ENCODE results near the gene CETN1.

Gene CETN1

DNA sequence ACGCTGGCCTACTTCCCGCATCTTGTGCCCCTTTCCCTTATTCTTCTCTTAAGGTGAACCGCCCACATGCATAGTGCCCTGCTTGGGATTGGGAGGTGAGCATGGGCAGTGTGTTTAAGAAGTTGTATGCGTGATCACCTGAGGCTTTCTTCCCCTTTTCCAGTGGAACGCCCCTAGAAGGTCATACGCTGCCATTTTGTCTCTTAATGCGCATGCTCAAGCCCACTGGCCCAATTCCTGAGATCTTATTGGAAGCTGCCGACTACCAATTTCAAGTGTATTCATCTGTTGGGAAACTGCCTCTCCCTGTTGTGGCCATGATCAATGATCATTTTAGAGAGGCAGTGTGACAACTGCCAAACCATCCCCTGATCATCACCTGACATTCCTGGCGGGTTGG is 3.3 kb upstream of the CETN1 start:
- no peak for DNase-seq (ENCODE audit: low read depth in 2 of 2)

GRCh38 chr18:577643-578375 is 2.4 kb upstream of the CETN1 start:
- DNase-seq (ENCODE audit: low read depth in 2 of 2): no peak

DNA sequence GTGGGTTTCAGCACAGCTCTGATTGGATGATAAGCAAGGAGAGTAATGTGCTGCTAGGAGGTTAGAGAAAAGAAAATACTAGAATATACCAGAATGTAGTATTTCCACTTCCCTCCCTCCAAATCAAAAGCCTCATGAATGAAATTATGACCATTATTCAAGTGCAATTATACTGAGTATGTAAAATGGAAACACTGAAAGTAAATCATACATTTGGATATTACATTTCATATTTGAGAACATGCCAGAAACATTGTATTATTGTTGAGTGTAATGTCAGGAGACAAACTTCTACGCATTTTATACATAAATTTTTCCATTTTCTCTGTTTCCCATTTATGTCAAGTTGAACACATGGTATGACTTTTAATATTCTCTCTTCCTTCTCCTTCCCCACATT is 942 bp upstream of the CETN1 start:
- no peak for DNase-seq (ENCODE audit: low read depth in 2 of 2)

DNA sequence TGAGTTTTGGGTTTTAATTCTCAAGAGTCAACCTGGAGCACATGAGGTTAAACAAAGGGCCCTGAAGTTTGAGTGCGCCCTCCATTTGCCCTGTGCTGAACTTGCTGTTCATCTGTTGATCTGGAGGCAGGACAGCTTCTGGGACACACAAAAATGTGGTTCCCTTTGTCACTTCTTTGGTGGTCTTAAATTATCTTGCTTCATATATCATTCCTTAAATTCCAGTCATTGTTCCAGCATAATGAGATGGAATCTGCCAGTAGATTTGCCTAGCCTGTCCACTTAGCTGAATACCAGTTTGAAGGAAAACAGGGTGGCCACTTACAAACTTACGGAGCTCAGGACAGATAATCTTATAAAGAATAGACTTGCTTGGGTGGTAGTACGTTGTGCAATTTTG is 916 bp downstream of the CETN1 start:
- DNase-seq (ENCODE audit: low read depth in 2 of 2): no peak

DNA sequence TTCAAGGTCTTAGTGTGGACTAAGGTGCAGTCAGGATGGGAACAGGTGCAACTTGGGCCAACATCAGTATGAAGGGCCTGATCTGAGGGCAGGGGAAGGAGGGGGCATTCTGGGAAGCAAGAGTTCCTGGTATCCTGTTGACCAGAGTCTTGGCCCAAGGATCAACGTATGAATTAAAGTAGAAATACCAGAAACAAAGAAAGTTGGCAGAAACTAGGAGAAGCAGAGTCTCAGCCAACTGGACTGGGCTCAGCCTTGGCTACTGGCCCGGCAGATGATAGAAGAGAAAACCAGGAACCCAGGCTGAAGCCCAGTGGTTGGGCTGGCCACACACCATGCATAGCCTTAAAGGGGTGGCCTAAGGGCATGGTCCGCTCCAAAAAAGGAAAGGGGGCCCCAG is 2.3 kb downstream of the CETN1 start:
- no peak for DNase-seq (ENCODE audit: low read depth in 2 of 2)

GRCh38 chr18:595068-595467 is 14.9 kb downstream of the CETN1 start:
- DNase-seq (ENCODE audit: low read depth in 2 of 2): no peak

DNA sequence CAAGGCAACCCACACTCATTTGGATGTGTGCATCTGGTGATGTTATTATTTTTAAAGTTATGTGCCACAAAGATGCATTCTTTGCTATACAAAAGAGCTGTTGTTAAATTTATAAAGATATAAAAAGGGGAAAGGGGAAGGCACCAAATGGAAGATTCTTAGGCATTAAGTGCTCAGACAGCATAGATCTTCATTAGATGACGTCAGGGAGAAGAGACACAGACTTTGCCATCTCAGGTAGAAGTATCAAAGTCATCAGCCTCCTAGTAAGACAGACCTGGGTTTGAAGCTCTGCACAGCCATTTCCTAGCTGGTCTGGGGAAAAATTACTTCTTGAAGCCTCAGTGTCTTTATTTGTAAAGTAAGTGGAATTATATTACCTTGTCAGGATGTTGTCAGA is 15.4 kb downstream of the CETN1 start:
- DNase-seq (ENCODE audit: low read depth in 2 of 2): no peak

- DNase-seq (ENCODE audit: low read depth in 2 of 2): no peak
Observed at GRCh38 chr18:596288-596881, 16.2 kb downstream of the CETN1 start.

GRCh38 chr18:598124-598589 is 18.0 kb downstream of the CETN1 start:
- DNase-seq (ENCODE audit: low read depth in 2 of 2): no peak

GRCh38 chr18:600107-600506 is 19.9 kb downstream of the CETN1 start:
- DNase-seq (ENCODE audit: low read depth in 2 of 2): no peak

DNA sequence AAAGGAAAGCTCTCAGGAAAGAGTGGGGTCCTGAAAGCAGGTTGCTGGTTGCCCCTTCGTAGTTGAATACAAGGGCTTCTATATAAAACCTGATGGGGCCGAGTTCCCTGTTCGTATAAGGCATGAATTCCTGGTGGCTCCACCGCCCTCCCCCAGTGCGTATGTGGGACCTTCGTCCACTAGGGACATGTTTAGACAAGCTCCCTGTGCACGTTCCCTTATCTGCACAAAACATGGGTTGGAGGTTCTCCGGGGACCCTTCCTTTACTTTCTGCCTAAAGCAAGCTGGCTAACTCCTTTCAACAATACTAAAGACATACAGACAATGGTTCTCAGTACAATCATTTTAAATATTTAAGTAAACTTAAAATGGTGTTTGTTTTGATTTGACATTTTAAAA is 24.6 kb downstream of the CETN1 start:
- DNase-seq (ENCODE audit: low read depth in 2 of 2): no peak

DNA sequence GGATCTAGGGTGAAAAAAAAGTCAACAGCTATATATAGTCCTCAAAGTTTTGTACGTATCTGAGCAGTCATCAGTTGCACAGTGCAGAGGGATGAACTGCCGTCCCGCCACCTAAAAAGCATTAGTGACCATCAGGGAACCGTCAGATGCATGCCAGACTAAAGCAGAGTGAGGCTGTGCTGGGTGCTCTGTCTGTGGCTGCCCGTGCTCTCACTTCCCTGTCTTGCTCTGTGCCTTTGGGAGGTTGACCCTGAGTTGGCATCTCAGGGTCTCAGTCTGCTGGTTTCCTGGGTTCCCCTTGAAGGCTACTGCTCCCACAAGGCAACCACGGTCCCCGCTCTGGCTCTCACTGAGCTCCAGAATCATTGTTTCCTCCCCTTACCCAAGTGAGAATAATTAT is 27.8 kb downstream of the CETN1 start:
- DNase-seq (ENCODE audit: low read depth in 2 of 2): no peak

DNA sequence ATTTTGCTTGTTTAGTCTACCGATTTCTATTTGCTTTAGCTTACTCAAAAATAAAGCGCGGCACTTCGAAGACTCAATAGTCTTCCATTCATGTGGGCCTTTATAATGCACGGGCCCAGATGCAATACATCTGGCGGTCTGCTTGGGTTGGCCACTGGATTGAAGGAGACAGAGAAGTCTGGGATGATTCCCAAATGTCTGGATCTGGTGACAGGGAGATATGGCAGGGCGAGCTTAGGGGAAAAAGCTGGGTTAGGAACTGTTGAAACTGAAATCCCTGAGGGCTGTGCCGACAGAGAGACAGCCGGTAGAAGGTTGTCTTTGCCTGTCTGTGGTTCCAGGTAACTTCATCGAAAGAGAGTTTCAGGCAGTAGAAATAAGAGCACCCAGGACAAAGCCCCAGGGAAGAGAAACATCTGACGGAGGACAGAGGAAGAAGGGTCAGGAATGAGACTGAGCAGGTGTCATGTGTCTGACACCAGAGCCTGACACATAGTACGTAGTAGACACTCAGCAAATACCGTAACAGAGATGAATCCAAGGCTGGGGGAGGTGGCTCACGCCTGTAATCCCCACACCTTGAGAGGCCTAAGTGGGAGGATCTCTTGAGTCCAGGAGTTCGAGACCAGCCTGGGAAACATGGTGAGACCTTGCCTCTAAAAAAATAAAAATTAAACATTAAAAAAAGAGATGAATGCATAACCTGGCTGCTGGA is 30.2 kb downstream of the CETN1 start:
- no peak for DNase-seq (ENCODE audit: low read depth in 2 of 2)

DNA sequence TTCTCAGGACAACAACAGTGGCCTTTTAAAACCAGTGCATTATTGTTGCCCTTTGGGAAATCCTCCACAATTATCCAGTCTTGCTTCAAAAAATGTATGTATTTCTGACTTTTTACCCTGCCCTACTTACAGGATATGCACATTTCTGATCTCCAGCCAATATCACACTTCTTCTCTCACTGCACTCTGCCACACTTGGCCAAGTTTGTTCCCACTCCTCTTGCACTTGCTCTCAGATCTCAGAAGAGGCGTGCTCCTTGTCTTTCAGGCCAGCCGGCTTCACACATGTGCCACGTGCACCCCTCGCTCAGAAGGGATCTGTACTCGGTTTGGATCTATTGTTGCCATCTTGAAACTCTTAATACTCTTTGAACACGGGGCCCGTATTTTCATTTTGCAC is 32.0 kb downstream of the CETN1 start:
- DNase-seq (ENCODE audit: low read depth in 2 of 2): no peak

- no peak for DNase-seq (ENCODE audit: low read depth in 2 of 2)
Observed at GRCh38 chr18:614193-614592, 34.0 kb downstream of the CETN1 start.

GRCh38 chr18:615092-615521 is 34.9 kb downstream of the CETN1 start:
- DNase-seq (ENCODE audit: low read depth in 2 of 2): no peak

- DNase-seq (ENCODE audit: low read depth in 2 of 2): no peak
Observed at GRCh38 chr18:615773-616172, 35.6 kb downstream of the CETN1 start.

- no peak for DNase-seq (ENCODE audit: low read depth in 2 of 2)
Observed at GRCh38 chr18:616380-616995, 36.3 kb downstream of the CETN1 start.

GRCh38 chr18:617970-618504 is 37.9 kb downstream of the CETN1 start:
- DNase-seq (ENCODE audit: low read depth in 2 of 2): no peak

- no peak for DNase-seq (ENCODE audit: low read depth in 2 of 2)
Observed at GRCh38 chr18:618618-619017, 38.4 kb downstream of the CETN1 start.

GRCh38 chr18:621291-622043 is 41.3 kb downstream of the CETN1 start:
- DNase-seq (ENCODE audit: low read depth in 2 of 2): no peak

DNA sequence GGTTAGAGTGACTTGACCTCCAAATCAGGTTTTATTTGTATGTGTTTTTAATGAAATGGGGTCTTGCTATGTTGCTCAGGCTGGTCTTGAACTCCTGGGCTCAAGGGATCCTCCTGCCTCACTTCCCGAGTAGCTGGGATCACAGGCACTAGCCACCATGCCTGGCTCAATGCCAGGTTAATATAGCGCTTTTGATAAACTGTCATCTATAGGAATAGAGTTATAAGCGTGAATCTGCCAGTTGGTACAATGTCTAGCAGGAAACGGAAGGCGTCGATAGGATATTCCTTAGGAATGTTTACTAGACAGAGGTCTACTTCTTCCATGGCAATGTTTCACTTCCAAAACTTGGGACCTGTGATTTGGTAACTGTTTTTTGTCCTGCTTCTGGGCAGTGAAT is 42.1 kb downstream of the CETN1 start:
- no peak for DNase-seq (ENCODE audit: low read depth in 2 of 2)
